ENCODE results near the gene ZDHHC7. TPM values are rescaled to one million over a fixed set of nuclear protein-coding genes. Genes with fewer than 3 reads are reported as not detected.

The ZDHHC7 gene
- total RNA-seq, 4 donors from 2014 or later: 24.8 to 89.1 (median 69.6) TPM

DNA sequence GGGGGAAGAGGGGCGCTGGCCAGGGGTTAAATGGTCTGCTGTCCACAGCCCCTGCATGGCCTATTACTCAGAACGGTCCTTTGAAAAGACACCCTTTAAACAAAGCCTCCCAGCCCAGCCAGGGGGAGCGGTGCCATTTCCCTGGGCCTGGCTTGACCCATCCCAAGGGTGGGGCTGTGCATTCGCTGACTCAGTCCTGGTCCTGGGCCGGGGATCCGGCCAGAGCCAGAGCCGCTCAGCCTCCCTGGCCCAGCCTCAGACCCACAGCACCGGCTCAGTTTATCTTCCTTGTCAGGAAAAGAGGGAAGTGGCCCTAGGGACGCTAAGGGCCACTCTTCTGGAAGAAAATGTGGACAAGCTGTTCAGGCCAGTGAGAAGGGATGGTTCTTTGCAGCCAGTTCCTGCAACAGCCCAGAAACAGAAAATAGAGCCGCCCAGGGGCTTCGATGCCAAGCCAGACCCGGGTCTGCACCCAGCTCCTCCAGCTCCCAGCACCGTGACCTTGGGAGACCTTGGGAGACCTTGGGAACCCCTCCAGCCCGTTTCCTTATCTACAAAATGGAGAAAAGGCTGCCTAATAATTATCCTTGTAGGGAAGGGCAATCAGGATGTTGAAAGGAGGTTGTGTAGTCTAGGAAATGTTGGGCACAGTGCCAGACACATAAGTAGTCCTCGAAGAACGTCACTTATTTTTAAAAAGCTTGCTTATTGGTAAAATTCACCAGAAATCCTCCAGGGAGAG is 82.5 kb downstream of the ZDHHC7 start:
- TF ChIP-seq, protein P1, sequence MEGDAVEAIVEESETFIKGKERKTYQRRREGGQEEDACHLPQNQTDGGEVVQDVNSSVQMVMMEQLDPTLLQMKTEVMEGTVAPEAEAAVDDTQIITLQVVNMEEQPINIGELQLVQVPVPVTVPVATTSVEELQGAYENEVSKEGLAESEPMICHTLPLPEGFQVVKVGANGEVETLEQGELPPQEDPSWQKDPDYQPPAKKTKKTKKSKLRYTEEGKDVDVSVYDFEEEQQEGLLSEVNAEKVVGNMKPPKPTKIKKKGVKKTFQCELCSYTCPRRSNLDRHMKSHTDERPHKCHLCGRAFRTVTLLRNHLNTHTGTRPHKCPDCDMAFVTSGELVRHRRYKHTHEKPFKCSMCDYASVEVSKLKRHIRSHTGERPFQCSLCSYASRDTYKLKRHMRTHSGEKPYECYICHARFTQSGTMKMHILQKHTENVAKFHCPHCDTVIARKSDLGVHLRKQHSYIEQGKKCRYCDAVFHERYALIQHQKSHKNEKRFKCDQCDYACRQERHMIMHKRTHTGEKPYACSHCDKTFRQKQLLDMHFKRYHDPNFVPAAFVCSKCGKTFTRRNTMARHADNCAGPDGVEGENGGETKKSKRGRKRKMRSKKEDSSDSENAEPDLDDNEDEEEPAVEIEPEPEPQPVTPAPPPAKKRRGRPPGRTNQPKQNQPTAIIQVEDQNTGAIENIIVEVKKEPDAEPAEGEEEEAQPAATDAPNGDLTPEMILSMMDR (IDR thresholded peaks at IDR 0.05): peak in 1 of 6 experiments; percentile 6
- no peak for TF ChIP-seq POLR2A (IDR thresholded peaks at IDR 0.05)
- peak in 2 of 3 donors; percentile 59 to 63 for DNase-seq
- Histone ChIP-seq H3K27ac (peak overlapping the region in 2 of 4 donors; percentile 24 to 52), H3K27me3 (no peaks in the 10 kb centered on the region), H3K9me3 (no peaks in the 10 kb centered on the region), H3K4me3 (no peak overlapping the region), H3K36me3 (no peaks in the 10 kb centered on the region), H3K4me1 (peaks cover 0 to 21% (median 0%) of the 10 kb centered on the region in 4 donors)

GRCh38 chr16:84927621-84928591 is 83.4 kb downstream of the ZDHHC7 start:
- H3K36me3 ChIP-seq: no peaks in the 10 kb centered on the region
- no peaks in the 10 kb centered on the region for H3K27me3 ChIP-seq
- H3K27ac ChIP-seq: peak overlapping the region in 2 of 4 donors; percentile 27 to 39
- no peak for DNase-seq
- TF ChIP-seq, protein P1 (IDR thresholded peaks at IDR 0.05): no peak
- no peak for TF ChIP-seq POLR2A (IDR thresholded peaks at IDR 0.05)
- H3K9me3 ChIP-seq: no peaks in the 10 kb centered on the region
- peaks cover 0 to 28% (median 0%) of the 10 kb centered on the region in 4 donors for H3K4me1 ChIP-seq
- H3K4me3 ChIP-seq: no peak overlapping the region

- Histone ChIP-seq H3K4me1 (peaks cover 0 to 34% (median 0%) of the 10 kb centered on the region in 4 donors), H3K36me3 (no peaks in the 10 kb centered on the region), H3K27ac (no peak overlapping the region), H3K27me3 (no peaks in the 10 kb centered on the region), H3K9me3 (no peaks in the 10 kb centered on the region), H3K4me3 (no peak overlapping the region)
- no peak for DNase-seq
- TF ChIP-seq, protein P1 (IDR thresholded peaks at IDR 0.05): no peak
- TF ChIP-seq POLR2A (IDR thresholded peaks at IDR 0.05): no peak
These were observed 84.9 kb downstream of the ZDHHC7 start for GRCh38 chr16:84926462-84926861.

- Histone ChIP-seq H3K27ac (no peak overlapping the region), H3K4me3 (no peak overlapping the region), H3K9me3 (no peaks in the 10 kb centered on the region), H3K27me3 (no peaks in the 10 kb centered on the region), H3K4me1 (peaks cover 0 to 34% (median 0%) of the 10 kb centered on the region in 4 donors), H3K36me3 (no peaks in the 10 kb centered on the region)
- no peak for DNase-seq
- no peak for TF ChIP-seq POLR2A (IDR thresholded peaks at IDR 0.05)
- TF ChIP-seq, protein P1 (IDR thresholded peaks at IDR 0.05): no peak
These were observed 85.5 kb downstream of the ZDHHC7 start for GRCh38 chr16:84925773-84926372.

- Histone ChIP-seq H3K4me1 (peaks cover 0 to 34% (median 0%) of the 10 kb centered on the region in 4 donors), H3K9me3 (no peaks in the 10 kb centered on the region), H3K27me3 (no peaks in the 10 kb centered on the region), H3K27ac (no peak overlapping the region), H3K36me3 (no peaks in the 10 kb centered on the region), H3K4me3 (no peak overlapping the region)
- TF ChIP-seq, protein P1 (IDR thresholded peaks at IDR 0.05): peak; percentile 34 to 78 (median 70)
- no peak for TF ChIP-seq POLR2A (IDR thresholded peaks at IDR 0.05)
- peak; percentile 51 to 78 (median 76) for DNase-seq
These were observed 86.1 kb downstream of the ZDHHC7 start for GRCh38 chr16:84925092-84925772.
